ENCODE measurements around the gene ZNF324B. TPM values are rescaled to one million over a fixed set of nuclear protein-coding genes. Genes with fewer than 3 reads are reported as not detected.

The ZNF324B gene
- total and polyA plus RNA-seq, 10 of the 15 experiments (the other 5 are each of a cell fraction or from before 2014, with no cell fraction given) = 0.11 to 12.8 (median 4.0) TPM

- Histone ChIP-seq H3K4me2 (ENCODE audit: control insufficient read depth, insufficient read depth) (peak within 1 kb of the TSS; percentile 91), H3K36me3 (ENCODE audit: control insufficient read depth in 2 of 2, insufficient read depth in 2 of 2, low read length in 1 of 2) (peaks cover under 1 to 4% of the 10 kb centered on the region in 2 experiments; a peak in 3 of 4 replicates), H3K79me2 (ENCODE audit: control insufficient read depth, insufficient read depth, low read length) (peaks cover 17% of the 10 kb centered on the region), H3K27me3 (replicated peaks in 1 of 2; ENCODE audit: control insufficient read depth in 2 of 2, insufficient read depth in 2 of 2, low read length in 1 of 2) (no peaks in the 10 kb centered on the region), H3K4me3 (peak within 1 kb of the TSS; percentile 81), H3K9ac (ENCODE audit: control insufficient read depth, insufficient read depth, low read length) (peak within 1 kb of the TSS; percentile 63), H4K20me1 (ENCODE audit: control insufficient read depth, insufficient read depth) (no peaks in the 10 kb centered on the region), H2AFZ (ENCODE audit: control insufficient read depth, low read depth, low read length) (peak within 1 kb of the TSS; percentile 97), H3K4me1 (ENCODE audit: control insufficient read depth, insufficient read depth, low read length) (peaks cover 14% of the 10 kb centered on the region), H3K9me3 (replicated peaks; ENCODE audit: control insufficient read depth, insufficient read depth, low read length) (no peaks in the 10 kb centered on the region), H3K27ac (ENCODE audit: control insufficient read depth, insufficient read depth) (peak within 1 kb of the TSS; percentile 51; the same call in 1 of the 2 replicates)
- DNase-seq (ENCODE audit: low read depth, low spot score) (peak; percentile 76), ATAC-seq (peak; percentile 93), FAIRE-seq (peak; percentile 98)
- in situ Hi-C loops (cut with MboI) = no loop called here
- BruUV-seq (replicated peaks) = no TSS peak
- ChIA-PET CTCF (interaction anchor here (1.5 kb wide), 1 partner anchor 53 kb away, joined by 5 read pairs; the partner anchor contains the start of gene ZBTB45), POLR2A (interaction anchor here (0.5 to 2.4 kb wide), 4 partner anchors 15 to 314 kb away, joined by 3 to 6 read pairs (median 4); partner anchors contain the start of genes ZNF324B and ZNF584), SMC1A (ENCODE audit: uncharacterized antibody, unreplicated experiment) (interaction anchor here (1.0 to 1.5 kb wide), 3 partner anchors 9 to 59 kb away, joined by 3 to 4 read pairs (median 4); partner anchors contain the start of genes ZBTB45, ZNF446 and ZNF584), RAD21 (ENCODE audit: unreplicated experiment) (no interaction called here)
- WGBS (ENCODE audit: insufficient coverage, insufficient replicate concordance, low lambda C conversion rate, missing lambda C conversion rate) = 1% methylated on average over 55 of the region's 92 CpGs
- intact Hi-C loops (cut with micrococcal nuclease; ENCODE audit: unreplicated experiment) = loop anchor here (5.0 kb wide), 2 partner anchors 60 to 140 kb away; partner anchors contain the start of genes ZNF584 and ZSCAN22
- TF ChIP-seq STAT1 (conservative IDR thresholded peaks at IDR 0.05) (no peak; the same call in 1 of the 2 replicates), PBX3 (IDR thresholded peaks at IDR 0.05; ENCODE audit: insufficient replicate concordance, low read depth, low read length) (no peak), SKIL (IDR thresholded peaks at IDR 0.05; ENCODE audit: low read depth, poor library complexity, severe bottlenecking) (no peak), ZNF207 (IDR thresholded peaks at IDR 0.05; ENCODE audit: borderline replicate concordance) (peak; percentile 66), ZNF274 (IDR thresholded peaks at IDR 0.05; ENCODE audit: insufficient read depth, insufficient read length) (no peak), FOXM1 (IDR thresholded peaks at IDR 0.05; ENCODE audit: low read depth, low read length) (no peak), KLF5 (IDR thresholded peaks at IDR 0.05; ENCODE audit: partially characterized antibody) (no peak), PAX5 (IDR thresholded peaks at IDR 0.05; ENCODE audit: borderline replicate concordance, low read depth, low read length) (no peak), POLR2AphosphoS5 (IDR thresholded peaks at IDR 0.05; ENCODE audit: low read length) (peak; percentile 82; the same call in 1 of the 2 replicates), CHD4 (IDR thresholded peaks at IDR 0.05) (no peak), ZNF622 (IDR thresholded peaks at IDR 0.05) (no peak), ZNF687 (IDR thresholded peaks at IDR 0.05) (no peak), ZSCAN29 (IDR thresholded peaks at IDR 0.05) (no peak), IKZF2 (IDR thresholded peaks at IDR 0.05) (no peak), ATF7 (IDR thresholded peaks at IDR 0.05; ENCODE audit: low read depth) (no peak), NFXL1 (IDR thresholded peaks at IDR 0.05; ENCODE audit: borderline replicate concordance) (no peak)
Measured at GRCh38 chr19:58466760-58467589, 15.6 kb downstream of the ZNF324B start, which contains the start of gene ZNF324. Gene ZNF324, plus strand, starts transcription at chr19:58467080. Its CDS starts 2,106 bp downstream, at chr19:58469186.
